Liver (tissue), 3 donors: ENCODE results near the gene CAPZA2.

Source experiments
- CTCF ChIP-seq: fragments of 150-350 bp; IDR thresholded peaks from 2 replicates; pipeline ENCODE4 v1.5.1; 2017; ENCODE audit warnings: improper control_type of control experiment, low read depth, low read length; ENCODE audit not compliant: missing input control
- EGR1 ChIP-seq, 2 donors: IDR thresholded peaks; 2 replicates each; pipeline ENCODE4 v1.6.1; 2016 to 2018; ENCODE audit warnings: antibody characterized with exemption in 2 of 2, low read depth in 2 of 2
- GABPA ChIP-seq, 2 donors: IDR thresholded peaks in 1 of 2; conservative IDR thresholded peaks in 1 of 2; 2 replicates each; pipeline ENCODE4 v1.6.1; 2016; ENCODE audit warnings: antibody characterized with exemption in 2 of 2, mild to moderate bottlenecking in 1 of 2, moderate library complexity in 1 of 2
- HNF4A ChIP-seq, 2 donors: conservative IDR thresholded peaks; 2 replicates each; pipeline ENCODE4 v1.6.1; 2016; ENCODE audit warnings: antibody characterized with exemption in 2 of 2, mild to moderate bottlenecking in 2 of 2
- JUND ChIP-seq, 2 donors: IDR thresholded peaks; 2 replicates each; pipeline ENCODE4 v1.6.1; 2016; ENCODE audit warnings: antibody characterized with exemption in 2 of 2
- MAX ChIP-seq: IDR thresholded peaks from 2 replicates; pipeline ENCODE4 v1.6.1; 2016; ENCODE audit warnings: antibody characterized with exemption
- RAD21 ChIP-seq, 2 donors: IDR thresholded peaks; 2 replicates each; pipeline ENCODE4 v1.6.1; 2016; ENCODE audit warnings: antibody characterized with exemption in 2 of 2, mild to moderate bottlenecking in 2 of 2
- REST ChIP-seq: IDR thresholded peaks from 2 replicates; pipeline ENCODE4 v1.6.1; 2016; ENCODE audit warnings: antibody characterized with exemption, mild to moderate bottlenecking
- TAF1 ChIP-seq: conservative IDR thresholded peaks from 2 replicates; pipeline ENCODE4 v1.6.1; 2016; ENCODE audit warnings: antibody characterized with exemption, mild to moderate bottlenecking
- donor health status: healthy.
- donor health status: healthy.

GRCh38 chr7:116828281-116828680, 34.1 kb upstream of the CAPZA2 start:
- no peak for TF ChIP-seq CTCF
- no peak for TF ChIP-seq TAF1
- no peak for TF ChIP-seq REST
- no peak for TF ChIP-seq HNF4A (conservative IDR thresholded peaks at IDR 0.05)
- no peak for TF ChIP-seq EGR1 (IDR thresholded peaks at IDR 0.05; ENCODE audit: low read depth in 2 of 2)
- no peak for TF ChIP-seq MAX
- TF ChIP-seq GABPA (IDR thresholded peaks at IDR 0.05 in 1 of 2, conservative IDR thresholded peaks at IDR 0.05 in 1 of 2) = no peak
- no peak for TF ChIP-seq RAD21 (IDR thresholded peaks at IDR 0.05)
- TF ChIP-seq JUND (IDR thresholded peaks at IDR 0.05) = no peak
